ENCODE results near the gene CDK5. TPM values are rescaled to one million over a fixed set of nuclear protein-coding genes. Genes with fewer than 3 reads are reported as not detected.

The CDK5 gene
- polyA plus RNA-seq, 1 donor (not counting 4 experiments of a cell fraction or from before 2014, with no cell fraction given) = 19.3 TPM

- Histone ChIP-seq H3K4me3 (ENCODE audit: control insufficient read depth in 2 of 3, extremely low read depth in 1 of 3, insufficient read depth in 2 of 3, low read depth in 1 of 3, low read length in 3 of 3) (peak overlapping the region; percentile 67 to 90 (median 70)), H3K36me3 (ENCODE audit: control insufficient read depth in 2 of 2, extremely low read depth in 1 of 2, insufficient read depth in 2 of 2, low read length in 2 of 2) (peaks cover 7% of the 10 kb centered on the region in 2 experiments), H4K20me1 (ENCODE audit: control insufficient read depth, extremely low read depth, insufficient read depth, low read length) (no peaks in the 10 kb centered on the region), H3K27me3 (ENCODE audit: control insufficient read depth, extremely low read depth, insufficient read depth, low read length) (no peaks in the 10 kb centered on the region), H3K9me3 (ENCODE audit: control insufficient read depth, low read depth, low read length) (no peaks in the 10 kb centered on the region), H2AFZ (ENCODE audit: control insufficient read depth, low read length) (peak overlapping the region; percentile 74), H3K9ac (ENCODE audit: control insufficient read depth, extremely low read depth, insufficient read depth, low read length) (peak overlapping the region; percentile 77), H3K4me1 (ENCODE audit: control insufficient read depth, extremely low read depth, insufficient read depth, low read length) (peaks cover 43% of the 10 kb centered on the region), H3K79me2 (ENCODE audit: control insufficient read depth, insufficient read depth, low read length) (peaks cover 31% of the 10 kb centered on the region), H3K4me2 (ENCODE audit: control insufficient read depth, extremely low read depth, insufficient read depth, low read depth, low read length) (peak overlapping the region; percentile 99), H3K27ac (ENCODE audit: control insufficient read depth, insufficient read depth, low read length) (peak overlapping the region; percentile 95), H3K9me1 (ENCODE audit: control insufficient read depth, extremely low read depth, insufficient read depth, low read length) (peaks cover 4% of the 10 kb centered on the region)
- FAIRE-seq (no peak), DNase-seq (ENCODE audit: low read depth, low spot score) (no peak)
- TF ChIP-seq CTCF (optimal IDR thresholded peaks at IDR 0.05 in 1 of 3, IDR thresholded peaks at IDR 0.05 in 1 of 3, conservative IDR thresholded peaks at IDR 0.05 in 1 of 3; ENCODE audit: extremely low read depth in 1 of 3, insufficient read depth in 2 of 3, low read length in 3 of 3) (no peak), EZH2 (IDR thresholded peaks at IDR 0.05; ENCODE audit: low read length) (no peak)
- dilution Hi-C loops (cut with MboI; ENCODE audit: extremely low pct_ligation_motif_present, low sequenced_read_pairs) = no loop called here
Measured at GRCh38 chr7:151058781-151059366, 1.2 kb upstream of the CDK5 start.

GRCh38 chr7:151057989-151058780 is 488 bp upstream of the CDK5 start:
- Histone ChIP-seq H3K9ac (ENCODE audit: control insufficient read depth, extremely low read depth, insufficient read depth, low read length) (peak overlapping the region; percentile 77), H3K27me3 (ENCODE audit: control insufficient read depth, extremely low read depth, insufficient read depth, low read length) (no peaks in the 10 kb centered on the region), H3K27ac (ENCODE audit: control insufficient read depth, insufficient read depth, low read length) (peak overlapping the region; percentile 95), H3K9me3 (ENCODE audit: control insufficient read depth, low read depth, low read length) (no peaks in the 10 kb centered on the region), H4K20me1 (ENCODE audit: control insufficient read depth, extremely low read depth, insufficient read depth, low read length) (no peaks in the 10 kb centered on the region), H3K79me2 (ENCODE audit: control insufficient read depth, insufficient read depth, low read length) (peaks cover 28% of the 10 kb centered on the region), H3K4me3 (ENCODE audit: control insufficient read depth in 2 of 3, extremely low read depth in 1 of 3, insufficient read depth in 2 of 3, low read depth in 1 of 3, low read length in 3 of 3) (peak overlapping the region; percentile 47 to 90 (median 87)), H2AFZ (ENCODE audit: control insufficient read depth, low read length) (peak overlapping the region; percentile 60), H3K9me1 (ENCODE audit: control insufficient read depth, extremely low read depth, insufficient read depth, low read length) (peaks cover 4% of the 10 kb centered on the region), H3K4me1 (ENCODE audit: control insufficient read depth, extremely low read depth, insufficient read depth, low read length) (peaks cover 41% of the 10 kb centered on the region), H3K4me2 (ENCODE audit: control insufficient read depth, extremely low read depth, insufficient read depth, low read depth, low read length) (peak overlapping the region; percentile 99), H3K36me3 (ENCODE audit: control insufficient read depth in 2 of 2, extremely low read depth in 1 of 2, insufficient read depth in 2 of 2, low read length in 2 of 2) (peaks cover 7% of the 10 kb centered on the region in 2 experiments)
- FAIRE-seq = peak; percentile 55
- dilution Hi-C loops (cut with MboI; ENCODE audit: extremely low pct_ligation_motif_present, low sequenced_read_pairs) = no loop called here
- DNase-seq (ENCODE audit: low read depth, low spot score) = peak; percentile 98
- TF ChIP-seq CTCF (optimal IDR thresholded peaks at IDR 0.05 in 1 of 3, IDR thresholded peaks at IDR 0.05 in 1 of 3, conservative IDR thresholded peaks at IDR 0.05 in 1 of 3; ENCODE audit: extremely low read depth in 1 of 3, insufficient read depth in 2 of 3, low read length in 3 of 3) (no peak), EZH2 (IDR thresholded peaks at IDR 0.05; ENCODE audit: low read length) (no peak)

Data from keratinocyte (primary cell).